ENCODE results near the gene KIF1A. TPM values are rescaled to one million over a fixed set of nuclear protein-coding genes. Genes with fewer than 3 reads are reported as not detected.

The KIF1A gene
- total RNA-seq, 2 experiments from 2014 or later = 3.3 to 3.8 TPM

DNA sequence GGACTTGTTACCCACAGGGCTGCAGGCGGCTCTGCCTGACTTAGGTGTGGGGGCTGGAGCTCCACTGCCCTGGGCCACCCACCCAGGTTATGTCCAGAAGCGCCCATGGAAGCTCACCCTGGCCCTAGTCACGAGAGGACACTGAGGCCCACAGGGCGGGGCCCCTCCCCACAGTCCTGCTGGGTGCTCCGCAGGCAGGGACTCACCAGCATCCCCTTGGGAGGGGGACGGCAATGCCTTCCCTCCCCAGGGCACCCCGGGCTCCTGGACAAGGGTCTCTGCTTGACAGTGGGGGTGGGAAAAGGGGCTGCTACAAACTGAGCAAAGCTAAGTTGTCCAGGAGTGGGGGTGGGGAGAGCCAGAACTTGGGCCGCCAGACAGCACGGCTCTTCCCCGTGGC lies 67.8 kb downstream of the KIF1A start:
- ChIA-PET POLR2A (no interaction called here), CTCF (interaction anchor here (1.2 kb wide), 1 partner anchor 9 kb away, joined by 4 read pairs; no protein-coding TSS in a partner anchor)
- no peaks in the 10 kb centered on the region for H3K27me3 Mint-ChIP-seq
- DNase-seq = no peak
- intact Hi-C loops (cut with micrococcal nuclease) = no loop called here
- H3K4me1 Mint-ChIP-seq (ENCODE audit: low read depth) = no peaks in the 10 kb centered on the region
- no peaks in the 10 kb centered on the region for H3K36me3 Mint-ChIP-seq
- no peak overlapping the region for H3K27ac Mint-ChIP-seq
- no peak overlapping the region for H3K4me3 Mint-ChIP-seq
- H3K9me3 Mint-ChIP-seq = no peaks in the 10 kb centered on the region

DNA sequence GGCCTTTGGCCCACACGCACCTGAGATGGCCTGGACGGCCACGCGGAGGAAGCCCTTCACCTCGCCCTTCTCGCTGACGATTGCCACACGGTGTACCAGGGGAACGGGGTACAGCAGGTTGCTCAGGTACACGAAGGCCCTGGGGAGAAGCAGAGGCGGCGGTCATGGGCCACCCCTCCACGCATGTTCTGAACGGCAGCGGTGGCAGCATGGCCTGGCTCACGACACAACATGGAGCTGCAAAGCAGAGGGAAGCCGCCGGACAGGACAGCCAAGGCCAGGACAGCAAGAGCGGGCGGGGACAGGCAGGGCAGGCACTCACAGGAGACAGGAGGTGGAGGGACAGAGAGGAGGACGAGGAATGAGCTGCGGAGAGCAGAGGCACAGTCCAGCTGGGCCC lies 69.6 kb downstream of the KIF1A start:
- H3K27me3 Mint-ChIP-seq = no peaks in the 10 kb centered on the region
- no peak overlapping the region for H3K4me3 Mint-ChIP-seq
- intact Hi-C loops (cut with micrococcal nuclease) = no loop called here
- H3K4me1 Mint-ChIP-seq (ENCODE audit: low read depth) = no peaks in the 10 kb centered on the region
- H3K27ac Mint-ChIP-seq = no peak overlapping the region
- ChIA-PET CTCF (no interaction called here), POLR2A (no interaction called here)
- no peaks in the 10 kb centered on the region for H3K36me3 Mint-ChIP-seq
- H3K9me3 Mint-ChIP-seq = no peaks in the 10 kb centered on the region
- DNase-seq = no peak

DNA sequence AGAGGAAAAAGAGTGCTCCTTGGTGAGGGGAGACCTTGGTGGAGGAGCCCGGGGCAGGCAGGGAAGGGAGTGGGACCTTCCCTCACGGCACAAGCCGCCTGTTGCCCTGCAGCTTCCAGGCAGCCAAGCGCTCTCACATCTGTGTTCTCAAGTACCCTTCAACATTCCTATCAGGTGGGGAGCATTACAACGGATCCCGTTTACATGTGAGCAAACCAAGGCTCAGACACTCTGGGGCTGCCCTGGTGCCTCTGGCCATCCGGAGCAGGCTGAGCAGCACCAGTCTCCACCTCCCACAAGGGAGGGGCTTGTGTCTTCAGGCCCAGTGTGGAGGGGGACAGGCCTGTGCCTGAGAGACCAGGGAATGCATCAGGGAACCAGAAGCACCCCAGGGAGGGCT lies 70.5 kb downstream of the KIF1A start:
- no peak overlapping the region for H3K27ac Mint-ChIP-seq
- H3K4me1 Mint-ChIP-seq (ENCODE audit: low read depth) = no peaks in the 10 kb centered on the region
- H3K9me3 Mint-ChIP-seq = no peaks in the 10 kb centered on the region
- no peaks in the 10 kb centered on the region for H3K36me3 Mint-ChIP-seq
- ChIA-PET POLR2A (no interaction called here), CTCF (no interaction called here)
- H3K27me3 Mint-ChIP-seq = no peaks in the 10 kb centered on the region
- DNase-seq = no peak
- intact Hi-C loops (cut with micrococcal nuclease) = no loop called here
- no peak overlapping the region for H3K4me3 Mint-ChIP-seq

GRCh38 chr2:240747256-240747655 lies 72.8 kb downstream of the KIF1A start:
- Mint-ChIP-seq H3K27ac (no peak overlapping the region), H3K36me3 (no peaks in the 10 kb centered on the region), H3K4me3 (no peak overlapping the region), H3K9me3 (no peaks in the 10 kb centered on the region), H3K27me3 (no peaks in the 10 kb centered on the region), H3K4me1 (ENCODE audit: low read depth) (no peaks in the 10 kb centered on the region)
- intact Hi-C loops (cut with micrococcal nuclease) = no loop called here
- POLR2A ChIA-PET = no interaction called here
- CTCF ChIA-PET = interaction anchor here (0.6 kb wide), 1 partner anchor 1132 kb away, joined by 3 read pairs; no protein-coding TSS in a partner anchor
- DNase-seq = no peak

DNA sequence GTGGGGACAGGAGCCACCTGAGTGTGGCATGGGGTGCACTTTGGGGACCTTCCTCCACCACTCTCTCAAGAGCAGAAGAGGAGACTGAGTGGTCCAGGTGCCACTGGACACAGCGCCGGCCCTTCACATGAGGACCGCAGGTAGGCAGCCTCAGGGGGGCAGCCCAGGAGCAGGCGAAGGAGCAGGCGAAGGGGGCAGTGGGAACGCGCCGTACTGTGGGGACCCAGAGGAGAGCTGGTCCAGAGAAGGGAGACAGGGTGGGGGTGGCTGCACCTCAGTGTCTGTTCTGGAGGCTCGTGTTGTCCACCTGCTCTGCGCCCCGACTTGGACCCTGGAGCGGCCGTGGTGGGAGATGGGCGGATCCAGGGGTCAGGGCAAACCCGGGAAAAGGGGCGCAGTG lies 73.3 kb downstream of the KIF1A start:
- Mint-ChIP-seq H3K9me3 (no peaks in the 10 kb centered on the region), H3K4me1 (ENCODE audit: low read depth) (no peaks in the 10 kb centered on the region), H3K27me3 (no peaks in the 10 kb centered on the region), H3K4me3 (no peak overlapping the region), H3K36me3 (no peaks in the 10 kb centered on the region), H3K27ac (no peak overlapping the region)
- intact Hi-C loops (cut with micrococcal nuclease) = no loop called here
- ChIA-PET POLR2A (no interaction called here), CTCF (no interaction called here)
- DNase-seq = no peak

DNA sequence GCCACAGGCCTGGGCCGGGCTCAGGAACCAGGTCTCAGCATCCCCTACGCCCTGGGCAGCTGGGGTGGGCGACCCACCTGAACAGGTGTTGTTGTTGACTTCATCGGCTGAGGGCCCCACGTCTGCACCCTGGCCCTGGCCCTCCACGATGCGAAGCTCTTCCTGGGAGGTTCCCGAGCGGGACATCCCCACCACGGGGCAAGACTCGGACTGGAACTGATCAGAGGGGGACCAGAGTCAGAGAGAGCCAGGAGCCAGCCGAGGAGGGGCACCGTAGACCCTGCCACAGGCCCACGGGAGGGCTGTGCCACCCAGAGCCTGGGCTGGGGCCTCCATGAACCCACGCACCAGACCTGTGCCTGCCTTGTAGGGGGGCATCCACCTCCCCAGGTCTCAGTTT lies 74.1 kb downstream of the KIF1A start:
- DNase-seq = no peak
- ChIA-PET POLR2A (no interaction called here), CTCF (no interaction called here)
- Mint-ChIP-seq H3K27ac (no peak overlapping the region), H3K27me3 (no peaks in the 10 kb centered on the region), H3K36me3 (no peaks in the 10 kb centered on the region), H3K4me3 (no peak overlapping the region), H3K9me3 (no peaks in the 10 kb centered on the region), H3K4me1 (ENCODE audit: low read depth) (no peaks in the 10 kb centered on the region)
- intact Hi-C loops (cut with micrococcal nuclease) = no loop called here

DNA sequence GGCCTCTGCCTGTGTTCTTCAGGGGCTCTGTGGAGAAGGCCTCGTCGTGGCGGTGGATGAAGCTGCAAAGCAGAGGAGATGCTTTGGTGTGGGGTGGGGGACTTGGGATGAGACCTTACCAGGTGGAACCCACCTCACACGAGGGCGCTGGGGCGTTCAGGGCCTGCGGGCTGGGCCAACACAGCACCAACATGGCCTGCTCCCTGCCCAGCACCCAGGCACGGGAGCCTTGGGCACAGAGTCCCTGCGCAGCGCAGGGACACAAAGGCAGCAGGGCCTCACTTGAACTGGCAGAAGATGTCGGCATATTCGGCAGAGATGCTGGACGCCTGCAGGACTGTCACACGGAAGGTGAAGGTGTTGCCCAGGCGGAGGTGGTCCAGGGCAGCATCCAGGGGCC lies 74.6 kb downstream of the KIF1A start:
- Mint-ChIP-seq H3K4me1 (ENCODE audit: low read depth) (no peaks in the 10 kb centered on the region), H3K27ac (no peak overlapping the region), H3K27me3 (no peaks in the 10 kb centered on the region), H3K9me3 (no peaks in the 10 kb centered on the region), H3K4me3 (no peak overlapping the region), H3K36me3 (no peaks in the 10 kb centered on the region)
- POLR2A ChIA-PET = no interaction called here
- CTCF ChIA-PET = no interaction called here
- intact Hi-C loops (cut with micrococcal nuclease) = no loop called here
- DNase-seq = no peak

DNA sequence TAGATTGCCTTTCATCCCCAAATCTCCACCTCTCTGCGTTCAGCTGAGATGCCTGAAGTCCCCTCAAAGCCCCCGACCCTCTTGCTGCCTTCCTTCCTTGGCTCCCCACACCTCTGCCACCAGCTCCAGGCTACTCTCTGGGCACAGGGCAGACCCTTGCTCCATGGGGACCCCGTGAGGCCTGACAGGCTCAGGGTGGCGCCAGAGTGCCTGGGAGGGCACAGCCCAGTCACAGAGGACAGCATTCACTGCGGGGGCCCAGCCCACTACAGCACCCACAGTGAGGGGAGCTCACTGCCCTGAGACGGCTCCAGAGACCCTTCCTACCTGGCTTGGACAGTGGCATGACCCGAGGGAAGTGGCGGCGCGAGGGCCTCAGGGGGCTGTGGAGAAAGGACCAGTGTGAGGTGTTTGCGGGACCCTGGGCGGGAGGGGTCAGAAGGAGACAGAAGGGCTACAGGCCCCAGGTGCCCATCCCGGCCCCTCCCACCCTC lies 77.4 kb downstream of the KIF1A start:
- no peaks in the 10 kb centered on the region for H3K36me3 Mint-ChIP-seq
- H3K27me3 Mint-ChIP-seq = no peaks in the 10 kb centered on the region
- ChIA-PET CTCF (no interaction called here), POLR2A (no interaction called here)
- intact Hi-C loops (cut with micrococcal nuclease) = no loop called here
- peaks cover 6% of the 10 kb centered on the region for H3K4me1 Mint-ChIP-seq (ENCODE audit: low read depth)
- DNase-seq = no peak
- H3K4me3 Mint-ChIP-seq = no peak overlapping the region
- H3K27ac Mint-ChIP-seq = no peak overlapping the region
- no peaks in the 10 kb centered on the region for H3K9me3 Mint-ChIP-seq

DNA sequence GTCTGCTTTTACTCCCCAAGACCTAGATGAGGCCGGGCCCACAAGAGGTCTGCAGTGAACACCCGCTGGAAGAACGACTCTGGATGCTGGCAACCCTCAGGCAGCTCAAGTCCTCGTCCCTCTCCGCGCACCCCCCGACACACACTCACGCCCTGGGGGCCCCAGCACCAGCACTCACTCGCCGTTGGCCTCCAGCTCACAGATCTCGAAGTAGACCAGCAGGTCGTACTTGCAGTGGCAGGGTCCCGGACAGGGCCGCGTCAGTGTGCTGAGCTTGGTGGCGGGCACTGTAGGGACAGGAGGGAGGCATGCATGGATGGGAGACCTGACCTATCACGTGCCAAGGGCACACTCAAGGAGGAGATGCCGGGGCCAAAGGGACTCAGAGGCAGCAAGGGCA lies 78.9 kb downstream of the KIF1A start:
- intact Hi-C loops (cut with micrococcal nuclease) = no loop called here
- Mint-ChIP-seq H3K27me3 (no peaks in the 10 kb centered on the region), H3K9me3 (no peaks in the 10 kb centered on the region), H3K4me1 (ENCODE audit: low read depth) (peaks cover 6% of the 10 kb centered on the region), H3K27ac (no peak overlapping the region), H3K36me3 (no peaks in the 10 kb centered on the region), H3K4me3 (no peak overlapping the region)
- ChIA-PET CTCF (no interaction called here), POLR2A (no interaction called here)
- no peak for DNase-seq

- intact Hi-C loops (cut with micrococcal nuclease) = no loop called here
- Mint-ChIP-seq H3K9me3 (no peaks in the 10 kb centered on the region), H3K4me1 (ENCODE audit: low read depth) (peaks cover 6% of the 10 kb centered on the region), H3K36me3 (no peaks in the 10 kb centered on the region), H3K27ac (no peak overlapping the region), H3K27me3 (no peaks in the 10 kb centered on the region), H3K4me3 (no peak overlapping the region)
- ChIA-PET POLR2A (no interaction called here), CTCF (no interaction called here)
- DNase-seq = peak; percentile 36
These were observed 80.2 kb downstream of the KIF1A start for GRCh38 chr2:240739797-240740196.

DNA sequence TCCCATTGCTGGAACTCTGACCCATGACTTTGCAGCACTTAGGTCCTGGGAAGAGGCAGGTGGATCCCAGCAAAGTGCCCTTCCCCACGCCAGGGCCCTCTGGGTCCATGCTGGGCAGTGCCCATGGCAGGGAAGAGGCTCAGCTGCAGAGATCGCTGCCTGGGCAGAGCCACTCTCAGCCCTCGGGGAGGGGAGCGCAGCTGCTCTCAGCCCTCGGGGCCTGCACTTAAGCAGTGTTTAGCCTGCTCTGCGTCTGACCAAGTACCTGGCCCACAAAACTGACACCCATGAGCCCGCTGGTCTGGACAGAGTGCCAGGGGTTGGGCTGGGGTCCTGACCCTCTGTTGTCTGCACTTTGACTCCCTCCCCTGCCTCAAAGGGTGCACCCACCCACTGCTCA lies 82.1 kb downstream of the KIF1A start:
- no peak overlapping the region for H3K27ac Mint-ChIP-seq
- H3K36me3 Mint-ChIP-seq = no peaks in the 10 kb centered on the region
- H3K4me3 Mint-ChIP-seq = no peak overlapping the region
- peaks cover 6% of the 10 kb centered on the region for H3K4me1 Mint-ChIP-seq (ENCODE audit: low read depth)
- DNase-seq = no peak
- POLR2A ChIA-PET = no interaction called here
- H3K27me3 Mint-ChIP-seq = peaks cover 1% of the 10 kb centered on the region
- no peaks in the 10 kb centered on the region for H3K9me3 Mint-ChIP-seq
- CTCF ChIA-PET = no interaction called here
- intact Hi-C loops (cut with micrococcal nuclease) = no loop called here

GRCh38 chr2:240737512-240737911 lies 82.5 kb downstream of the KIF1A start:
- no peaks in the 10 kb centered on the region for H3K9me3 Mint-ChIP-seq
- H3K4me1 Mint-ChIP-seq (ENCODE audit: low read depth) = peaks cover 6% of the 10 kb centered on the region
- H3K36me3 Mint-ChIP-seq = no peaks in the 10 kb centered on the region
- H3K27ac Mint-ChIP-seq = no peak overlapping the region
- POLR2A ChIA-PET = no interaction called here
- H3K4me3 Mint-ChIP-seq = no peak overlapping the region
- H3K27me3 Mint-ChIP-seq = peaks cover 1% of the 10 kb centered on the region
- CTCF ChIA-PET = no interaction called here
- DNase-seq = no peak
- intact Hi-C loops (cut with micrococcal nuclease) = no loop called here

DNA sequence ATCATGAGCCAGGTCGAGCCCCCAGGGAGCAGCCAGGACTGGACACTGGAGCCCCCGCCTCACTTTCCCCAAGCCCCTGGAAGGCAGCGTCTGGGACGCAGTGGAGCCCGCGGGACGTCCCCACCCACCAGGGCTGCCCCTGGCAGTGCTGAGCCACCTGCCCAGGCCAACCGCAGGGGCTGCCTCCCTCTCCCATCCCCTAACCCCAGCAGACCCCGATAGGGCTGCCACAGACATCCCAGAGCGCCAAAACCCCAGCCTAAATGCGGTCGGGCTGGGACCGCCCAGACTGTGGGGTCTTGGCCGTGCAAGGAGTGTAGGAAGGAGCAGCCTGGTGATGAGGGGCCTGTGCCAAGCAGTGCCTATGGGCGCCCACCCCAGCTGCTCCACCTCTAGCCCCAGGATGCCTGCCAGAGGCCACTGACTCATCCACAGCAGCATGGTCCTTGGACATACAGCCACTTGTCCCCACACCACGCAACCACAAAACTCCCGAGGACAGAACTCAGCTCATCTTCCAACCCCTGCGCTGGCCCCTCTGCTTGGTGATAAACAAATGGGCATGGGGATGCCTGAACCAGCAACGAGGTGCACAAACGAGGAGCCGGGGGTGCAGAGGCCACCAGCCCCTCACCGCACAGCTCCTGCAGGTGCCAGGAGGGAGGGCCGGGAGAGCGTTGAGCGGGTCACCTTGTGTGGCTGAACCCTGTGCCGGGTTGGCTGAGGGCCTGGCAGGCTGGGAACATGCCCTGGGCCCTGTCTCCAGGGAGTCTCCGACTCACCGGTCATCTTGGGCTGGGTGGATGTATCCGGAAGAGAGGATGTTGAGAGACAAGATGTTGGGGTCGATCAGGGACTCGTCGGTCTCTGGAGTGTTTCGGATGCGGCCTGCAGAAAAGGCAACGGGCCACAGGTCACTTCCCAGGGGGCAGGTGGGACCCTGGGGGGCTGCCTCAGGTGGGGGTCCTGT lies 83.5 kb downstream of the KIF1A start:
- H3K4me1 Mint-ChIP-seq (ENCODE audit: low read depth) = peaks cover 6% of the 10 kb centered on the region
- POLR2A ChIA-PET = no interaction called here
- H3K4me3 Mint-ChIP-seq = no peak overlapping the region
- H3K27ac Mint-ChIP-seq = no peak overlapping the region
- DNase-seq = no peak
- no peaks in the 10 kb centered on the region for H3K36me3 Mint-ChIP-seq
- peaks cover 1% of the 10 kb centered on the region for H3K27me3 Mint-ChIP-seq
- H3K9me3 Mint-ChIP-seq = no peaks in the 10 kb centered on the region
- intact Hi-C loops (cut with micrococcal nuclease) = no loop called here
- CTCF ChIA-PET = no interaction called here
